Left renal pelvis (tissue), 4 donors: ENCODE measurements around the gene LRFN4. TPM values are rescaled to one million over a fixed set of nuclear protein-coding genes. Genes with fewer than 3 reads are reported as not detected.
"Not testable (repeated sequence)": the region's sequence is repeated elsewhere in the genome, so short reads cannot be mapped to it uniquely, and the experiment has no call there.

Experiments used
- DNase-seq, 4 donors: peaks; one replicate each; pipeline ENCODE4 v3.0.0-alpha.2; 2013; ENCODE audit warnings: low read depth in 4 of 4, low spot score in 3 of 4
- polyA plus RNA-seq, 4 donors: library from polyadenylated mRNA; unstranded; fragments of 120-200 nt; gene quantifications; one replicate each; pipeline ENCODE4 v1.2.1, GENCODE V29; 2013; ENCODE audit not compliant: insufficient read length in 4 of 4

Gene LRFN4
- polyA plus RNA-seq: 10 to 100 TPM in 3 of 4 donors, 1 to 10 TPM in 1; 9.1 to 28.0 (median 12.7) TPM

DNA sequence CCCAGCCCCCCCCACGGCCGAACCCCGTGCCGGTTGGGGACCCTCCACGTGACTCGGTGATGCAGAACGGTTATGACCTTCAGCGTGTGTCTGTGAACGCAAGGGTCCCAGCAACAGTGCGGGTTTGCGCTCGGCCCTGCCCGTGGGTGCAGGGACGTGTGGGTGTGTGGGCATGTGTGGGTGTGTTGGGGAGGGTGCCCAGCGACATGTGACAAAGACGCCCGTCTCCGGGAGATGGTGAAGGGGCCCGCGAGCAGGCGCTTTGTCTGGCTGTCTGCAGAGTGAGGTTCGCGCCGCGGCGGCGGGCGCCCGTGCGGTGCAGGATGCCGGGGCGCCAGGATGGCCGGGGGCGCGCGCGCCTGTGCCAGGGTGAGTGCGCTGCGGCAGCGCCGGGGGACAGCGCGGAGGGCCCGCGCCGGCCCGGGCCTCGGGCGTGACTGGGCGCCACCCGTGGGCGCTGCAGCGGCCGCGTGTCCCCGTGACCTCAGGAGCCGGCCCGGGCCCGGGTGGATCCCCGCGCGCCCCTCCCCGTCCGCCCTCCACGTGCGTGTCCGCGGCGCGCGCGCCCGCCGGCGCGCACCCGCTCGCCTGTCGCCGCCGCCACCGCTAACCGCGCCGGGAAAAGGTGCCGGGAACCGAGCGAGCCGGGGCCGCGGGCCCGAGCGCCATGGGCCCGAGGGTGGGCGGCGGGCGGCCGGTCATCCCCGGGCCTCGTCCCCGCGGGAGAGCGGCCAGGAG, at the start of gene LRFN4:
TSS of gene LRFN4 (plus strand) at position 569 of the 738 bp plus-strand sequence. CDS start 681 bp downstream, outside the sequence.
- no peak for DNase-seq

DNA sequence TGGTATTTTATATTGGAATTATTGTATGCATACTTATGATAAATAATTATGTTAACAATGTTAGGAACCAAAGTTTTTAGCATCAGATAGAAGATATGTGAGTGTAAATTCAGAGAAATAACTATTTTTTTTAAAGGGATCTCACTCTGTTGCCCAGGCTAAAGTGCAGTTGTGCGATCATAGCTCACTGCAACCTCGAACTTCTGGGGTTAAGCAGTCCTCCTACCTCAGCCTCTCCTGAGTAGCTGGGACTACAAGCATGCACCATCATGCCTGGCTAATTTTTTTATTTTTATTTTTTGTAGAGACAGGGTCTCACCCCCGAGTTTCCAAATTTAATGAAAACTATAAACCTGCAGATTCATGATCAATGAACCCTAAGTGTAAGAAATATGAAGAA, 47.3 kb upstream of the LRFN4 start:
- no peak for DNase-seq

DNA sequence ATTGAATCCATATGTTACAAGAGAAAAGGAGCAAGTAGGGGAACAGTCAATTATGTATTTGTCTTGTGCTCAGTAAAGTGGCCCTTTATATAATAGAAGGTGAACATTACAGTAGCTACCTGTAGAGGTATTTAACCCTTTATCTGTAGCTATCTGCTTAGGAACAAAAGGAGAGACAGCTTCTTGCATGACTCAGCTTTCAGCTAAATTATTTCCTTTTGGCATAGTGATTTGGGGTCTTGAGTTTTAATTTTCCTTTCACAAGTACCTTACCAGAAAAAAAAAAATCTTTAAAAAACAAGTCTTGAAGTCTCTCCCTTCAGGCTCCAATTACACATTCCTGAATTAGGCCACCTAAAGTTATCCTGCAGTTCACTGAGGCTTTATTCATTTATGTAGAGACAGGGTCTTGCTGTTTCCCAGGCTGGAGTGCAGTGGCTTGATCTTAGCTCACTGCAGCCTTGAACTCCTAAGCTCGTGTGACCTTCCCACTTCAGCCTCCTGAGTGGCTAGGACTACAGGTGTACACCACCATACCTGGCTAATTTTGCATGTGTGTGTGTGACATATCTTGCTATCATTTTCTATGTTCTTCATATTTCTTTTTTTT, 46.2 kb upstream of the LRFN4 start:
- no peak for DNase-seq

DNA sequence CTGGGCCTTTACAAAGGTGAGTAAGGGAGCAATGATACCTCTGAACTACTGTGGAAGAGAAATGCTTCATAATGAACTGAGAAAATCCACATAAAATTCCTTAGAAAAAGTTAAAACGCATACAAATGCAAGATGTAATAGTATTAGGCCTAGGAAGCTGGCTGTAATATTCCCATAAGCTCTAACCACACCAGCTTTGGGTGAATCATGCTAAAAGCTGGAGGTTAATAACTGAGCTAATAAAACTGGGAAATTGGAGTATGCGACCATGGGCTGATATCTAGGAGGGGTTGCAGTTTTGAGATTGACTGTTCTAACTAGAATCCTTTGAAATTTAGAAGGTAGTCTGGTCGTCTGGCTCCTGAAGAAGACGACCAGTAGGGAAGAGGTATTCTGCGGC, 42.2 kb upstream of the LRFN4 start:
- no peak for DNase-seq

DNA sequence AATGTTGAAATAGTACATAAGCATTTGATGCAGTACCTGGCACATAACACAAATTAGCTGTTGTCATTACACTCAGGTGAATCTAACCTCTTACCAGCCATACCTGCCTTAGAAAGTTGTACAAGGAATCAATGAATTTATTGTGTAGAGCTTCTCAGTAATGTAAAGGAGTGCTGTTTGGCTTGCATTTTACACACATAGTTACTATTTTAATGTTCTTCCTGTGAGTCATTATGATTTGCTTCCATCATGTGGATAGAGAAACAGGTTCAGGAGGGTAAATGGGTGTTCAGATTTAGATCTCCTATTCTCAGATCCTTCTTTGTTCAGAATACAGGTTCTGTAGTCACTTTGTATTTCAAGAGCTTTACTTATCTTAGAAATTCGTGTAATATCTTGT, 41.2 kb upstream of the LRFN4 start:
- DNase-seq: no peak

DNA sequence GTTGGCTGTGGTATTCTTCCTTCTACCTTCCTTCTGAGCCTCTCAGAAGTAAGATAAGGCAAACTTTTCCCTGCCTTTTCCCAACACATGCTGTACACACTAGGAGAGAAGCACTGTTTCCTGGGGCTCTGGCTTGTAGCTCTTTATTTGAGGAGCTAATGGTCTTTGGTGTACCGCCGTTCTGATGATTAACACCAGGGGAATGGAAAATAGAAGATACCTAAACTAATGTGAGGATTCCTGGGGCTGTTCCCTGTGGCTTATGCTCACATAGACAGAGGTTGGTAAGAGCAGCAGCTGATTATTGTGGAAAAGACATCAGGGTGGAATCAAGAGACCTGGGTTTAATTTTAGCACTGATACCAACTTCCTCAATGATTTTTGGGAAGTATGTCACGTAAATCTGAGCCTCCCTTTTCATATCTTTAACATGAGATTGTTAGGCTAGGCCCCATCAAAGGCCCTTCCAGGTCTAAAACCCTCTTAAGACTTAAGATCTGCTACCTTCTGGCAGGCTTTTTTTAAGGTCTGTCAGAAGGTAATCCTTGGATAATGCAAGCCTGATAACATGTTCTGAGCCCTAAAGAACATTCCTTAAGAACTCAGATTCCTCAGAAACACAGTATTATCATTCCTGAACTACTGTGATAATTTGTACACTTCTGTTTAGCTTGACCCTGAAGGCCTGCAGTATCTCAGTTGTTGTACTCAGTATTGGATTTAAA, 38.5 kb upstream of the LRFN4 start:
- no peak for DNase-seq

DNA sequence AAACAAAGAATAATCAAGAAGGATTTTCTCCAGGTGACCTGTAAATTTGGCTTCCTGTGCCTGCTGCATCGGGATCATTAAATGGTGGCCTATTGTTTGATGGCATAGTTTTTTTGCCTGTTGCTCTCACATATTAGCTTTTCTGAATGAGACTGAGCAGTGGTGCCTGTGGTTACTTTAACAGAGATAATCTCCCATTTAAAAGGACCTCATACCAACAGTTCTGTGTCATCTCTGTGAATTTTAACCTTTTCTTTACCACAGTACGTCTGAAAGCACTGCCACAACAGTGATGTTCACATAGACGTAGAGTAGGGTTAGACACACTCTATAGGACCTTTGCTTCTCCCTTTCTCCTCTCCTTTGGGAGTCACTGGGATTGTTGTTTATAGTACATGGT, 36.5 kb upstream of the LRFN4 start:
- DNase-seq: no peak

DNA sequence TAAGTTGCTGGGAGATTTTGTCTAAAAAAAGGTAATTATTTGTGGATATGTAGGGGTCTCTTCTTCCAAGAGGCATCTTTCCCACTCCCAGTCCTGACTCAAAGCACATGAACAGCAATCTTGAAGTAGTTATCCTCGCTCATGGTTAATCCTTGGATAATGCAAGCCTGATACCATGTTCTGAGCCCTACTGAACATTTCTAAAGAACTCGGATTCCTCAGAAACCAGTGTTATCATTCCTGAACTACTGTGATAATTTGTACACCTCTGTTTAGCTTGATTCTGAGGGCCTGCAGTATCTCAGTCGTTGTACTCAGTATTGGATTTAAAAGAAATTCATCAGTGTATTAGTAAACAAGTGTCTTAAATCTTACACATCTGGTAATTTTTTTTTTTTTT, 36.0 kb upstream of the LRFN4 start:
- DNase-seq: no peak

DNA sequence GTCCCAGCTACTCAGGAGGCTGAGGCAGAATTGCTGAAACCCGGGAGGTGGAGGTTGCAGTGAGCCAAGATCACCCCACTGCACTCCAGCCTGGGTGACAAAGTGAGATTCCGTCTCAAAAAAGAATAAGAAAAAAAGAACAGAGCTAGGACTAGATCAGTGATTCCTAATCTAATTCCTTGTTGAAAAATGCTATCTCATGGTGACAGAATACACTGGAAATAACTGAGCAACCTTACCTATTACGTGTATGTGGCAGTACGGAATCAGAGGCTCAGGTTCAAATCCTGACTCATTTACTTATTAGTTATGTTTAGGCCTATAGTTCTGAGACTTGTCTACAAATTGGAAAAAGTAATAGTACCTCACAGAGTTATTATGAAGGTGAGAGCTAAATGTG, 33.2 kb upstream of the LRFN4 start:
- no peak for DNase-seq

DNA sequence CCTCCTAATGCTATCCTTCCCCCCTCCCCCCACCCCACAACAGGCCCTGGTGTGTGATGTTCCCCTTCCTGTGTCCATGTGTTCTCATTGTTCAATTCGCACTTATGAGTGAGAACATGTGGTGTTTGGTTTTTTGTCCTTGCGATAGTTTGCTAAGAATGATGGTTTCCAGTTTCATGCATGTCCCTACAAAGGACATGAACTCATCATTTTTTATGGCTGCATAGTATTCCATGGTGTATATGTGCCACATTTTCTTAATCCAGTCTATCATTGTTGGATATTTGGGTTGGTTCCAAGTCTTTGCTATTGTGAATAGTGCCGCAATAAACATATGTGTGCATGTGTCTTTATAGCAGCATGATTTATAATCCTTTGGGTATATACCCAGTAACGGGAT, 32.3 kb upstream of the LRFN4 start:
- DNase-seq: not testable (repeated sequence)

DNA sequence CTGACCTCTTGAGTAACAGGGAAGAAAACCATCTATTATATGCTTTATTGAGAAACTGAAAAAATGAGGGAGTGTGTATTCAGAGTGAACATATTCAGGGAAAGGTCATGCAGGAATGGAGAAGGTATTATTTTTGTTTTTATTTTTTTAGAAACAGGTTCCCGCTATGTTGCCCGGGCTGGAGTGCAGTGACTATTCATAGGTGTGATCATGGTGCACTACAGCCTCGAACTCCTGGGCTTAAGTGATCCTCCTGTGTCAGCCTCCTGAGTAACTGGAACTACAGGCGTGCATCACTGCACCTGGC, 22.4 kb upstream of the LRFN4 start:
- no peak for DNase-seq

DNA sequence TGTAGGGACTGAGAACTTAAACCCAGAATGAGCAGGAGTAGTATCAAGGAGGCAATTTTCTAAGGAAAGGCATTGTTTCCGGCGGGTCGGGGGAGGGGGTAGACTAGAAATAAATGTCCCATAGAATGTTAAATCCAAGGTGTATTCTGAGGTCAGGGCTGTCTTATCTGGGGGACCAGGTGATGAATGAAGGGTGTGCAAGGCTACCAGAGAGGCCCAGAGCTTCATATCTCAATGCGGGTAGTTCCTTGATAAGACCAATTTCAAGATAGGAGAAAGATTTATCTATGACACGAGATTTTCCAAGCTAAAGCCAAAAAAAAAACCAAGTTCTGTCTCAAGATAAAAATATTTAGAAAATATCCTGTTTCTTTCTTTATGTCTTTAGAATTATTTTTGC, 21.9 kb upstream of the LRFN4 start:
- DNase-seq: no peak

DNA sequence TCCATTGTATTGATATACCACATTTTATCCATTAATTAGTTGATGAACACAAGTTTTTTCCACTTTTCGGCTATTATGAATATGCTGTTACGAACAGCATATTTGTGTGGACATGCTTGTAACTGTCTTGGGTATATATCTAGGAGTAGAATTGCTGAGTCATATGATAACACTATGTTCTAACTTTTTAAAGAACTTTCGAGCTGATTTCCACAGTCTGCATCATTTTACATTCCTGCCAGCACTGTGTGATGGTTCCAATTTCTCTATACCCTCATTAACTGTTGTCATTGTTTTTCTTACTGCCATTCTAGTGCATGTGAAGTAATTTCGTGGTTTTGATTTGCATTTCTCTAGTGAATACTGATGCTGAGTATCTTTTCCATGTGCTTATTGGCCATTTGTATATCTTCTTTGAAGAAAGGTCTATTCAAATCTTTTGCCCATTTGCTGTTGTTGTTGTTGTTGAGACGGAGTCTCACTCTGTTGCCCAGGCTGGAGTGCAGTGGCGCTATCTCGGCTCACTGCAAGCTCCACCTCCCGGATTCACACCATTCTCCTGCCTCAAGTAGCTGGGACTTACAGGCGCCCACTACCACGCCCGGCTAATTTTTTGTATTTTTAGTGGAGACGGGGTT, 21.0 kb upstream of the LRFN4 start:
- no peak for DNase-seq

DNA sequence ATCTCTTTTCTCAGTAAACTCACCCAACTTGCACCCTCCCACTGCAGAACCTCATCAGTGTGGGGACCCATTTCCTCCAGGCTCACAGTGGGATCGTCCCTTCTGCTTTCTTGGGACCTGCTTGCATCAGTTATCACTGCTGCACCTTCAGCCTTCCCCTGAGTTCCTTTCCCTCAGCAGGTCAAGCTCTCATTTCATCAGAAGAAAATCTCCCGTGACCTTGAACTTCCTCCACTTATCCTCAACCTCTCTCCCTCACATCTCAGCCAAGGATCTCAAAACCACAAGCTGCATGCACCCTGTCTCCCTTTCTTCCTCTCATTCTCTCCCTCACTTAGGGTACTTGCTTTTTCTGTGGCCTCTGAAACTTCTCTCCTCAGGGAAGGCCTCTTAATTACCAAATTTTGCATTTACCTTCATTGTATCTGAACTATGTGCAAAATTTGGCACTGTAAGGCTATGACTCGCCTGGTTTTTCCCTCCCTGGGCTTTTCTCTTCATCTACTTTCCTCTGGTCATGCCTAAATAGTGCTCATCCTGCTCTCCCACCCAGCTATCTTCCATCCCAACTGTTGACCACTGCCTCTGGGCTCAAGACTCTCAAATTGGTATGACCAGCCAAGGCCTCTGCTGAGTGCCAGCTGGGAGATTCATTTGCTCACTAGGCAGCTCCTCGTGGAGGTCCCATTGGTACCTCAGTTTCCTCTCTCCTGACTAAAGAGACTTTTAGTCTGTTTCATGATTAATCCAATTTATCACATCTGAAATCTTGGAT, 16.4 kb upstream of the LRFN4 start:
- no peak for DNase-seq

DNA sequence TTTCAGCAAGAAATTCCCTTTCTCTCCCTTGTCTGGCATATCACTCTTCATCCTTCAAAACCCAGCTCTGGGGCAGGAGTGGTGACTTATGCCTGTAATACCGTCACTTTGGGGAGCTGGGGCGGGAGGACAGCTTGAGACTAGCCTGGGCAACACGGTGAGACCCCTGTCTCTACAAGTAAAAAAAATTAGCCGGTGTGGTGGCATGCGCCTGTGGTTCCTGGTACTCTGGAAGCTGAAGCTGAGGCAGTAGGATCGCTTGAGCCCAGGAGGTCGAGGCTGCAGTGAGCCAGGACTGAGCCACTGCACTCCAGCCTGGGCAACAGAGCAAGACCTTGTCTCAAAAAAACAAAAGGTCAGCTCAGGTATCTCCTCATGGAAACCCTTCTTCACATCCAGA, 15.0 kb upstream of the LRFN4 start:
- DNase-seq: no peak

DNA sequence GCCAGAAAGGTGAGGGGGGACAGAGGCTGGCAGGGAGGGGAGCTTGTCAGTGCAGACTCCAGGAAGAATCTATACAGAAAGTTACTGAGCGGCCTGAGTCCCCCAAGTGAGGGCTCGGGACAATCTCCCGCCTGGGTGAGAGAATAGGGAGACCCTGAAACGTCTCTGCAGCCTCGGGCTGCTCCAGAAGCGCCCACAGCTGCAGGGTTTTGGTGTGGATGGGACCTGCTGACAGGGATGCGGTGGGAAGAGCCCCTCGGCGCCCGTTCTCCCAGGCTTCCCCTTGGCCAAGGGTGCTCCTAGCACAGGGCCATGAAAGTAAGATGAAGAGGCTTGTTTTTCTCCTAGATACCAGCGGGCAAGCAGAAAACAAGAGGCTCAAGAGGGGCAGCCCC, 14.4 kb upstream of the LRFN4 start:
- DNase-seq: no peak

DNA sequence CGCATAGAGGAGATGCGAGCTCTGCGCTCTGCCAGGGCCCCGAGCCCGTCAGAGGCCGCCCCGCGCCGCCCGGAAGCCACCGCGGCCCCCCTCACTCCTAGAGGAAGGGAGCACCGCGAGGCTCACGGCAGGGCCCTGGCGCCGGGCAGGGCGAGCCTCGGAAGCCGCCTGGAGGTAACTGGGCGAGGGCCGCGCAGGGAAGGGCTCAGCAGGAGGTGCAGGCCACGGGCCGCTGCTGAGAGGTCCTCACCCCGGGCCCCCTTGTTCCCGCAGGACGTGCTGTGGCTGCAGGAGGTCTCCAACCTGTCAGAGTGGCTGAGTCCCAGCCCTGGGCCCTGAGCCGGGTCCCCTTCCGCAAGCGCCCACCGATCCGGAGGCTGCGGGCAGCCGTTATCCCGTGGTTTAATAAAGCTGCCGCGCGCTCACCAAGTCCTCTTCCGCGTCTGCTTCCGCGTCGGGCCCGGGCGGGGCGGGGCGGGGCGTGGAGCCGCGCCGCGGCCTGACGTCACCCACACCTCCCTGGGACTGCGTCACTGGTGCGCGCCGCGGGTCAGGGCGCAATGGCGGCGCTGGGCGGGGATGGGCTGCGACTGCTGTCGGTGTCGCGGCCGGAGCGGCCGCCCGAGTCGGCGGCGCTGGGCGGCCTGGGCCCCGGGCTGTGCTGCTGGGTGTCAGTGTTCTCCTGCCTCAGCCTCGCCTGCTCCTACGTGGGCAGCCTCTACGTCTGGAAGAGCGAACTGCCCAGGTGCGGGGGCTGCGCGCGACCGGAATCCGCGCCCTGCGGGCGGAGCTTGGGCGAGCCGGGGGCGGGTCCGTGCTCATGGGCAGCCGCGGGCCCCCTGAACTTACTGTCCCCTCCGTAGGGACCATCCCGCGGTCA, 13.7 kb upstream of the LRFN4 start, which contains the start of gene RCE1:
TSS of gene RCE1 (plus strand) at position 546 of the 880 bp plus-strand sequence. CDS start at position 561, 15 bp downstream.
- DNase-seq: peak in 3 of 4 donors; percentile 77 to 81 (median 79)

DNA sequence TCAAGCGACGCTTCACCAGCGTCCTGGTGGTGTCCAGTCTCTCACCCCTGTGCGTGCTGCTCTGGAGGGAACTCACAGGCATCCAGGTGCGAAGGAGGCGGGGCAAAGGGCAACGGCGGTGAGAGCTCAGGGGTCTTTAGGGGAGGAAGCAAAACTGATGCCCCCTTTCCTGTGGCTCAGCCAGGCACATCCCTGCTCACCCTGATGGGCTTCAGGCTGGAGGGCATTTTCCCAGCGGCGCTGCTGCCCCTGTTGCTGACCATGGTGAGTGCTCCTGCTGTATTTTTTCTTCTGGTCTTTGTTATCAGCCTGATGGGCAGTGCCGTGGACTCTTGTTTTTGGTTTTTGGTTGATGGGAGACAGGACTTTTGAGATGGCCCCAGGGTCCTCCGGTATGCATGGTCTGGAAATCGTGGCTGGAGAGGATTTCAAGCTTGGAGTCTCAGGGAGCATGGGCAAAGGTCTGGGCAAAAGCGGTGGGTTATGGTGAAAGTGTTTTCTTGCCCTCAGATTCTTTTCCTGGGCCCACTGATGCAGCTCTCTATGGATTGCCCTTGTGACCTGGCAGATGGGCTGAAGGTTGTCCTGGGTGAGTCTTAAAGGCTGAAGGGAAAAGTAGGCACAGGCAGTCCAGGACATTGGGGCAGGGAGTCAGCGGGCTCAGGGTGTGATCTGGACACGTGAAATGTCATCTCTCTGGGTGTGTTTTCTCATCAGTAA, 12.9 kb upstream of the LRFN4 start:
- peak in 1 of 4 donors; percentile 20 for DNase-seq
